GM21526 (cell line): ENCODE data around the gene KIF25.
"Not testable (repeated sequence)": the region's sequence is repeated elsewhere in the genome, so short reads cannot be mapped to it uniquely, and the experiment has no call there.

Experiments
- ATAC-seq: cut with Tn5 transposase; IDR thresholded peaks from one replicate; pipeline ENCODE4 v1.9.1; 2021; ENCODE audit warnings: moderate library complexity; ENCODE audit not compliant: unreplicated experiment, low FRiP score

The KIF25 gene

GRCh38 chr6:167993169-167993568 lies 4.3 kb upstream of the KIF25 start:
- no peak for ATAC-seq

GRCh38 chr6:167993831-167994230 lies 3.6 kb upstream of the KIF25 start:
- ATAC-seq: no peak

GRCh38 chr6:167995302-167995701 lies 2.2 kb upstream of the KIF25 start:
- ATAC-seq: no peak

GRCh38 chr6:167995731-167996151 lies 1.7 kb upstream of the KIF25 start:
- ATAC-seq: no peak

GRCh38 chr6:167996424-167997199 lies 859 bp upstream of the KIF25 start:
- ATAC-seq: no peak

GRCh38 chr6:167998215-167998614 lies 744 bp downstream of the KIF25 start:
- no peak for ATAC-seq

- ATAC-seq: no peak
Observed at GRCh38 chr6:168000198-168001028, 2.9 kb downstream of the KIF25 start.

GRCh38 chr6:168001029-168001332 lies 3.5 kb downstream of the KIF25 start:
- no peak for ATAC-seq

- ATAC-seq: not testable (repeated sequence)
Observed at GRCh38 chr6:168001514-168001913, 4.0 kb downstream of the KIF25 start.

- ATAC-seq: no peak
Observed at GRCh38 chr6:168002804-168003203, 5.3 kb downstream of the KIF25 start.

GRCh38 chr6:168004023-168004422 lies 6.6 kb downstream of the KIF25 start:
- ATAC-seq: no peak

GRCh38 chr6:168004945-168005344 lies 7.5 kb downstream of the KIF25 start:
- ATAC-seq: no peak

GRCh38 chr6:168005796-168006195 lies 8.3 kb downstream of the KIF25 start:
- no peak for ATAC-seq

GRCh38 chr6:168007592-168008338 lies 10.3 kb downstream of the KIF25 start:
- ATAC-seq: no peak

- no peak for ATAC-seq
Observed at GRCh38 chr6:168009331-168009730, 11.9 kb downstream of the KIF25 start.

GRCh38 chr6:168011291-168011690 lies 13.8 kb downstream of the KIF25 start:
- no peak for ATAC-seq

- ATAC-seq: no peak
Observed at GRCh38 chr6:168012431-168013249, 15.2 kb downstream of the KIF25 start.

GRCh38 chr6:168013250-168013915 lies 15.9 kb downstream of the KIF25 start:
- no peak for ATAC-seq

GRCh38 chr6:168014428-168014827 lies 17.0 kb downstream of the KIF25 start:
- ATAC-seq: no peak

- ATAC-seq: no peak
Observed at GRCh38 chr6:168015009-168015408, 17.5 kb downstream of the KIF25 start.
